Sigmoid colon (tissue), 4 donors: ENCODE results near the gene NHLH1.

Source experiments
- EP300 ChIP-seq, 4 donors: sonication (generic); formaldehyde crosslinking; IDR thresholded peaks; one replicate each; pipeline ENCODE4 v1.6.1; 2017; ENCODE audit warnings: antibody characterized with exemption in 4 of 4
- POLR2A ChIP-seq, 2 donors: fragments of 450-650 bp; IDR thresholded peaks; one replicate each; pipeline ENCODE4 v1.6.1; 2016; ENCODE audit warnings: antibody characterized with exemption in 2 of 2, mild to moderate bottlenecking in 2 of 2, moderate library complexity in 2 of 2
- POLR2AphosphoS5 ChIP-seq, 4 donors: sonication (generic); formaldehyde crosslinking; IDR thresholded peaks; one replicate each; pipeline ENCODE4 v1.6.1; 2017; ENCODE audit warnings: antibody characterized with exemption in 4 of 4
- TF ChIP-seq, protein P1 (sequence below), 4 experiments: fragments of 450-650 bp in 3 of 4; fragments of 200-600 bp in 1 of 4; IDR thresholded peaks; one replicate each; pipeline ENCODE4 v1.5.1; 2016 to 2019; ENCODE audit warnings: antibody characterized with exemption in 4 of 4, mild to moderate bottlenecking in 3 of 4, moderate library complexity in 2 of 4

GRCh38 chr1:160346958-160347357 lies 19.9 kb upstream of the NHLH1 start:
- TF ChIP-seq, protein P1, sequence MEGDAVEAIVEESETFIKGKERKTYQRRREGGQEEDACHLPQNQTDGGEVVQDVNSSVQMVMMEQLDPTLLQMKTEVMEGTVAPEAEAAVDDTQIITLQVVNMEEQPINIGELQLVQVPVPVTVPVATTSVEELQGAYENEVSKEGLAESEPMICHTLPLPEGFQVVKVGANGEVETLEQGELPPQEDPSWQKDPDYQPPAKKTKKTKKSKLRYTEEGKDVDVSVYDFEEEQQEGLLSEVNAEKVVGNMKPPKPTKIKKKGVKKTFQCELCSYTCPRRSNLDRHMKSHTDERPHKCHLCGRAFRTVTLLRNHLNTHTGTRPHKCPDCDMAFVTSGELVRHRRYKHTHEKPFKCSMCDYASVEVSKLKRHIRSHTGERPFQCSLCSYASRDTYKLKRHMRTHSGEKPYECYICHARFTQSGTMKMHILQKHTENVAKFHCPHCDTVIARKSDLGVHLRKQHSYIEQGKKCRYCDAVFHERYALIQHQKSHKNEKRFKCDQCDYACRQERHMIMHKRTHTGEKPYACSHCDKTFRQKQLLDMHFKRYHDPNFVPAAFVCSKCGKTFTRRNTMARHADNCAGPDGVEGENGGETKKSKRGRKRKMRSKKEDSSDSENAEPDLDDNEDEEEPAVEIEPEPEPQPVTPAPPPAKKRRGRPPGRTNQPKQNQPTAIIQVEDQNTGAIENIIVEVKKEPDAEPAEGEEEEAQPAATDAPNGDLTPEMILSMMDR (IDR thresholded peaks at IDR 0.05): no peak
- TF ChIP-seq POLR2AphosphoS5 (IDR thresholded peaks at IDR 0.05) (no peak), EP300 (IDR thresholded peaks at IDR 0.05) (no peak), POLR2A (IDR thresholded peaks at IDR 0.05) (no peak)
